ENCODE measurements around the gene PTPDC1.

PTPDC1 gene

DNA sequence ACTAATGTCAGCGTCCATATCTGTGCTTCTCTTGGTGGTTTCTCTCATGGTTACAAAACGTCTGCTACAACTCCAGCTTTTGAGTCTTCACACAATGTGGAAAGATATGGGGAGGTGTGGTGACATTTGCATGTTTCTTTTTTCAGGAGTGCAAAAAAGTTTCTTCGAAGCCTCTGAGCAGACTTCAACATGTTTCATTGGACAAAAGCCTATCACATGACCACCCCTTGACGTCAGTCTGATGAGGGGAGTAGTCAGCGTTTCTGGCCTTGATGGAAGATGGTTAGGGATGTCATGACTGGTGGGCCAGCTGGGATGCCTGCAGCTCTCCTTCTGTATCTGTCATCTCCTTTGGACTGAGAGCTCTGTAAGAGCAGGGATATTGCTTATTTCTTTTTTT lies 61.4 kb downstream of the PTPDC1 start:
- DNase-seq: no peak

DNA sequence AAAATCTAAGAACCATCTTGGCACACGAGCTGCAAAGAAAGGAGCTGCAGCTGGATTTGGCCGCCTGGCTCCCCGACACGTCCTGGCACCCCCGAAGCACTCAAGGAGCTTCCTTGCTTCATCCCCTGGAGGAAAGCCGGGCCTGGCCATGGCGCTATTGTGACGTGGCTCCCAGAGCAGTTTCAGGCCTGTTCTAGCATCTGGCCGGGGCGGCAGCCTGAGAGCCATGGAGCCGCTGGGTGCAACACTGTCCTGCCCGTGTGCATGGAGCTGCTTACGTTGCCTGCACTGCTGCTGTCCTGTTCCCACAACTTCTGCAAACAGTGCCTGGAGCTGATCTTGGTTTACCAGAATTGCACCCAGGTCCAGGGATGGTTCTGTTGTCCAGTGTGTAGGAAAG lies 63.5 kb downstream of the PTPDC1 start:
- no peak for DNase-seq

DNA sequence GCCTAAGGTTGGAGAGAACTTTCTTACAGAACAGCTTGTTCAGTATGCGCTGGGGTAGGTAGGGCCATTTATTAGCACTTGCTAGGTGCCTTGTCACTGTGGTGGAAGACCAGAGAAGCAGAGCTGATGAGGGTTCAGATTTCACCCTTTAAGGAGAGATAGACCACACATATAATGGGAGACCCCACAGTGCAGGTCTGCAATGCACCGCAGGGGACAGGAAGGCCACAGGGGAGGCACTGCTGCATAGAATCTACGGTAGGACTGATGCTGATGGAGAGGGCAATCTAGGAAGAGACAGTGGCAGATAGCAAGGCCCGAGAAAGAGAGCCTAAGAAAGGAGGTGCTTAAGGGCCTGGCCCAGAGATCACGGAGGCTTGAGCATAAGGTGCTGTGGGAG lies 64.2 kb downstream of the PTPDC1 start:
- no peak for DNase-seq

DNA sequence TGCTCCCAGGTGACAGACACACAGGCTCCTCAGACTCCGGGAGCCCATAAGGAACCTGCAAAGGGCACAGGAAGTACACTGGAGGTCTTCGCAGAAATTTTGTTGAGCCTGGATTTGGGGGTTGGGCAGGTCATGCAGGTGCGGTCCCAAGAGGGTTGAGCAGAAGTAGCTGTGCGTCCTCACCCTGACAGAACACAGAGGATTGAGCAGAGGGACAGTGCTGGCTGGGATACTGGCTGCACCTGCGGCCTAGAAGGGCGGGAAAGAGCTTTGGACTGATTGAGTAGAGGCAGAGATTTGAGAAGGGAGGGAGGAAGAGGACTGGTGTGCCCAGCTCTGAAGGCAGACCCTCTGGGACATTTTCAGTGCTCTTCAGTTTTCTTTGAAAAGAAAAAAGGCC lies 65.4 kb downstream of the PTPDC1 start:
- no peak for DNase-seq

DNA sequence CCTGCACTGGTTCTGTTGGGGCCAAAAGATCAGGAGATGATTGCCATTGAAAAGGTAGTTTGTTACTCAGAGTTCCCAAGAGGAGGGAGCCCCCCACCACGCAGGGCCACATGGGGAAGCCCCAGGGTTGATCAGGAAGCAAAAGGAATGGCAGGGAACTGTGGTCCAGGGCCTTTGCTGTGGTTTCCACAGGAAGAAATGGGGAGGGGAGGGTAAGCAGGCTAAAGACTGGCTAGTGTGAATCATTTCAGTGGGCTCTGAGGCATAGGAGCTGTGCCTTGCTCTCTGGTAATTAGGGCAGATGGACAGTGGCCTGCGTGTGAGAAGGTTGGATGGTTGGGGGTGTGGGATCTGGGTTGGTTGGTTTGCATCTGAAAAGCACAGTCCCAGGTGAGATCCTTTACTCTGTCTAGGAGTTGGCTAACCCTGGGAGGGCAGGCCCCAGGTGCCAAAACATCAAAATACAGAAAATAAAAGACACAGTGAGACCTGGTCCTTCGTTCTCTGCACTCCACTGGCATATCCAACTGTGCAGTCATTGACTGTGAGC lies 66.1 kb downstream of the PTPDC1 start:
- DNase-seq: no peak

DNA sequence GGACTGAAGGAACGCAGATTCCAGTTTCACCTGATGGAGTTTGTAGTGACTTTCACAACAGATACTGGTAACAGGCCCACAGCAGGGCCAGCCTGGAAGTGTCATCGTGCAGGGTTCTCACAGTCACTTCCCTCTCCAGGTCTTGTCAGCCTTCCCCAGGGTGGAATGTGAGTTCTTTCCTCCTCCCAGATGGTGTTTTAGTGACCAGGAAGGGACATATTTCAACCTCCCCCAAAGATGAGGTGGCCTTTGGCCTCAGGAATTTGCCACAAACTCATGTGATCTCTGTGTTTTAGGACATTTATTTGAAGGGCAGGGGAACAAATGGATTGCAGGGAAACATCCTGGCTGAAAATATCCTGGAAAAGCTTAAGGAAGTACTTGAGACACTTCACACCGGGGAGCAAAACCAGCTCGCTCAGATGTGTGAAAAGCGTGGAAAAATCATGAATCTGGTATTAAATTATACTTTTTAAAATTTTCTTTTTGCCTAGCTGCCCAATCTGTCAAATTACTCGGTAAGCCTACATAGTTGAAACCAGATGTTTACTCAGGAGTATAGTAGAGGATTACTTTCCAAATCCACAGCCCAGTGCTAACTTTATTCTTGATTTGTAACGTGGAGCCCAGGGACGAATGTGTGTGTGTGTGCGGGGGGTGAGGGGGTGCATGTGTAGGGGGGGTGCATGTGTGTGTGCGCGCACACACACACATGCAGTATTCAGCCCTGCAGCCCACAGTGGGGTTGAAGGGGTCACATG lies 66.8 kb downstream of the PTPDC1 start:
- no peak for DNase-seq

DNA sequence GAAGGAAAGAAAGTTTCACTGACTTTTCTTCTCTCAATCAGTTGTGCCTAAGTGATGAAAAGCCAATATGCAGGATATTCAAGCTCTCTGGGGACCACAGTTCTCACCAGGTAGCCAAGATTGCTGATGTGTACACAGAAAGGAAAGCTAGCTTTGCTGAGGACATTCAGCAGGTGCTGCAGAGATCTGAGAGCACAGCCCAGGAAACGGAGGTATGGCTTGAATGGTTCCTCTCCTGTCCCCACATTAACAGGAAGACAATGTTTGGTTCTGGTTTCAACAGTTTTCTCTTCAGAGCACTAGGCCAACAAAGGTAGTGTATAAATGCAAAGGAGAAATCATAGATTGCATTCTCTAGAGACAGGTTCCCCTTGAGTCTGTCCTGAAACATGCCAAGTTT lies 69.6 kb downstream of the PTPDC1 start:
- DNase-seq: no peak

DNA sequence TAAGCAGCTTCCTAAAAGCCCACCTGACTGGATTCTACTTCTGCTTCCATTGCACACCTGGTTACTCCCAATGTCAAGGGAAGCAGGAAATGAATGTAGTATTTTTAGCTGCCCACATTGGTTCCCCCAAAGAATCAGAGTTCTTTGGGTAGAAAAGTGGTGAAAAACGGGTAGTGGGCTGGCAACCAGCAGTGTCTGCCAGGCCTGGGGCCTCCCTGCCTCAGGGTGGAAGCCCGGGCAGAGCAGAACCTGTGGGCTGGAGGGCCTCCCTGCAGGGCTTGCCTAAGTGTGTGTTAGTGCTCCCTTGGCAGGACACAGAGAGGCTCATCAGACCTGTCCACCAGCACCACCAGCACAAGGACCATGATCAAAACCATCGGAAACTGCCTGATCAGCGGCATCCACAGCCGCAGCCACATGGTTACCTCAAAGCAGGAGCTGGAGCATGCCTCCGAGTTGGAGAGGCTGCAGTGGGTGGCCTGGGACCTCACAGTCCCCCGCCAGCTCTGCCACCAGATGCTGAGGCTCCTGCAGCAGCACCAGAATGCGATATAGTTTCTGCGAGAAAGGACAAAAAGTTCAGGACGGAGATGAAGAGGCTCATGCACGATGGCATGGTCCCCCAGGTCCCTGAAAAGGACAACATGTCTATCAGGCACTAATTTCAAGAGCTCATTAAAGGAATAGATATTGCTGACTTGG lies 72.2 kb downstream of the PTPDC1 start:
- DNase-seq: no peak

DNA sequence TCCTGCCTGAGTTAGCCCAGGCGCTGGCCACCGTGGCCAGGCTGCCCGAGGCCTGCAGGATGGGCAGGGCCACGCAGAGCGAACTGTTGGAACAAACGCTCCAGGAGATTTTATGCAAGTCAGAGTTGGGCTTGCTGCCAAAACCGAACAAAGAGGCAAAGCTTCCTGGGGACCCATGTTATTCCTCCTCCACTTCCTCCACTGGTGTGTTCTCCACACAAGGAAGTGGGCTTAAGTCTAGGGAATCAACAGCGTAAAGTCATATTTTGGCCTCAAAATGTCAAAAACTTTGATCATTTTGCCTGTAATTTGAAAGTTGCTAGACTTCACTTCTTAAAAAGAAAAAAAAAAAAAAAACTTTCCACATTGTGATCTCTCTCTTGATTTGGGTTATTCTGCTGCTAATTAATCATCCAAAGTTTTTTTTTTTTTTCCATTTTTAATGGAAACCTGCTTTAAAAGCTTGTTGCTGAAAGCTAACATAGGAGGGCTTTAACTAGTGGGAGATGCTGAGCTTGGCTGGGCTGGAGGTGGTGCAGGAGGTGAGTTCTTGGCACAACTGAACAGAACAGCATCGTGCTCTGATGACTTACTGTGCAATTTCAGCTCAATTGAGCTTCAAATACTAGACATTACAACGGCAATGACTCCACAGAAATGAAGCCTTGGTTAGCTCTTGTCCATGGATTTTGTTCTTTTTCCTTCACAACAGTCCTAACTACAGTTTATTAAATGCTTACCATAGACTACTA lies 73.0 kb downstream of the PTPDC1 start:
- DNase-seq: no peak
